GM19239 (cell line): ENCODE data around the gene HYAL1.
"Not testable (repeated sequence)": the region's sequence is repeated elsewhere in the genome, so short reads cannot be mapped to it uniquely, and the experiment has no call there.

Experiments
- DNase-seq: peaks from one replicate; pipeline ENCODE4 v3.0.0; 2011; ENCODE audit warnings: low spot score; ENCODE audit not compliant: insufficient read length
- FAIRE-seq: peaks from 2 replicates; lab custom pipeline; 2011; peaks lifted over from hg19 to GRCh38; lab: Jason Lieb, UNC

The HYAL1 gene

DNA sequence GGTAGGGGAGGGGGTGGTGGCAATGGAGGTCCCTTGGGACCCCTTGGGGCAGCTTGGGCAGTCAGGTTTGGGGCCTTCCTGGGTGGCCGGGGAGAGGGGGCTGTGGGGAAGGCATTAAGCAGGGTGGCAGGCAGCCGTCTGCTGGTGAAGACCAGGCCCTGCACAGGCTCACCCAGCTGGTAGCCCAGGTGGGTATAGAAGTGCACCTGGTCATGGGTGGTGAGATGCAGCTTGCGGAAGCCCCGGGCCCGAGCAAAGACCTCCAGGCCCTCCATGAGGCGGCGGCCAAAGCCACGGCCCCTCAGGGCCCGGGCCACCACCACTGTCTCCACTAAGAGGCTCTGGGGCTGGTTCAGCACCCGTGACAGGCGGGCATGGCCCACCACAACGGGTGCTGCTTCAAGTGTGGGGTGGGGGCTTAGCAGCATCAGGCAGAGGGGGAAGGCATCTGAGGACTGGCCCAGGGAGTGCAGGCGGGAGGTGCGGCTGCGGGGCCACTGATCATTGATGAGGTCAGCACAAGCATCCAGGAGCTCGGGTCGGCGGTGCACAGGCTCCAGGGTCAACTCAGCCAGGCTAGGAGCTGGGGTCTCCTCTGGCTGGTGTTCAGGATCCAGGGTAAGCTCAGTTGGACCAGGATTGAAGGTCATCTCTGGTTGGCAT lies 6.5 kb downstream of the HYAL1 start:
- DNase-seq (no peak), FAIRE-seq (no peak)

DNA sequence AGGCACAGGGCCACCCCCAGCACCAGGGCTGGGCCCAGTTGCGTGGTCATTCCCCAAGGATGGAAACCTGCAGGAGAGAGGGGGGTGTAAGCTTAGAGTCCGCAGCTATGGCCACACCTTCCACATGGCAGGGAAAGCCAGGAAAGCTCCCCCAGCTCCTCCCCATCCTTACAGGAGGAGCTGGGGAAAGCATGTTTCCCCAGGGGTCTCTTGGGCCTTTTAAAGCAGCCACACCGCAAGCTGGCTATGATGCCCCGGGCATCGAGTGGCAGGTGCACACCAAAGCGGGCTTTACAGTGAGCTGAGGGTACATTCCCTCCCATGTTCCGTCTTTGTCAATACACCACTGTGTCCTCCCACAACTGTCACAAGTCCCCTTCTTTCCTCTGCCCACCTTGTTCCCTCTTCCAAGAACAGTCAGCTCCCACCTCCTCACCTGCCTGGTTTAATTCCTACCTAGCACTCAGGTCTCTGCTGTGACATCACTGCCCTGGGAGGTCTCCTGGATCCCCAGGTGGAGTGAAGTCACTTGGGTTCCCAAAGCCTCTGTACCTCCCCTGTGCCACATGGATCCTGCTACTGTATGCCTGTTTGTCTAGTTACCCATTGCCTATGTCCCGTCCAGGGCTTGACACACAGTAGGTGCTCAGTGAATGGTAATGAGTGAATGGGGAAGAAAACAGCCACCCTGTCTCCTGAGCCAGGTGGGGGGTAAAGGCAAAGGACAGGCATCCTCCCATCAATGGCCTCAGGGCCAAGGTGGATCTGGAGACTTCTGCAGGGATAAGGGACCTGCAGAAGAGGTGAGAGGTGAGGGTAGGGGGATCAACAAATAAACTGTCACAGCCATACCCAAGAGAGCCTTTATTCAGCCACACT lies 7.6 kb downstream of the HYAL1 start:
- DNase-seq (no peak), FAIRE-seq (no peak)

GRCh38 chr3:50294492-50295403 lies 8.6 kb downstream of the HYAL1 start:
- FAIRE-seq (no peak), DNase-seq (no peak)

GRCh38 chr3:50294089-50294488 lies 9.3 kb downstream of the HYAL1 start:
- DNase-seq: no peak
- FAIRE-seq: no peak

DNA sequence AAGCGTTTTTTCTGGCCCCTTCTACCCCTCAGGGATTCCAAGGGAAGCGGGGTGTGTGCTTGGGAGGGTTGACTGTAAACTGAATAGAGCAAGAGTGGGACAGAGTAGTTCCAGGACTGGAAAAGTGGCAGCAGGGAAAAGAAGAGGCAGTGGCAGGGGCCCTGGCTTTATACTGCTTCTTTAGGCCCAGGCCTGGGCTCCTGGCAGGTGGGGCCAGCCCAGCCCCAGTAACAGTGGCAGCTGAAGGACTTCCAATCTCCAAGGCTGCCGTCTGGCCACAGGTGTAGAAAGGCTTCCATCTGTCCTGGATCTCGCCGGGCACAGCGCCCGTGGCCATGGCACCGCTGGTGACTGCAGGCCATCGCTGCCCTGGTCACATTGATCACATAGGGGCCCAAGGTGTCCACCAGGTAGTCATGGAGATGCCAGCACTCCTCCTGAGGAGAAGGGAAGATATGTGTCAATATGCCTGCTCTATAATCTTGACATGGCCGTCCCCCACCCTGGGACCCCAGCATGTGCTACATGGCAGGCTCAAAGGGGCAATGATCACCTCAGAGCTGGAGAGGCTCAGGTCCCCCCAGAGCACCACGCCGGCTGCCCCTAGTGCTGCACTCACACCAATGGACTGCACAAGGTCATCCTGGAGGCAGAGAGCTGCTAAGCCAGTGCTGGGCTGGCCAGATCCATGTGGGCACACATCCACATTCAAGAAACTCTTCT lies 10.1 kb downstream of the HYAL1 start:
- FAIRE-seq: peak; percentile 35
- DNase-seq: no peak

DNA sequence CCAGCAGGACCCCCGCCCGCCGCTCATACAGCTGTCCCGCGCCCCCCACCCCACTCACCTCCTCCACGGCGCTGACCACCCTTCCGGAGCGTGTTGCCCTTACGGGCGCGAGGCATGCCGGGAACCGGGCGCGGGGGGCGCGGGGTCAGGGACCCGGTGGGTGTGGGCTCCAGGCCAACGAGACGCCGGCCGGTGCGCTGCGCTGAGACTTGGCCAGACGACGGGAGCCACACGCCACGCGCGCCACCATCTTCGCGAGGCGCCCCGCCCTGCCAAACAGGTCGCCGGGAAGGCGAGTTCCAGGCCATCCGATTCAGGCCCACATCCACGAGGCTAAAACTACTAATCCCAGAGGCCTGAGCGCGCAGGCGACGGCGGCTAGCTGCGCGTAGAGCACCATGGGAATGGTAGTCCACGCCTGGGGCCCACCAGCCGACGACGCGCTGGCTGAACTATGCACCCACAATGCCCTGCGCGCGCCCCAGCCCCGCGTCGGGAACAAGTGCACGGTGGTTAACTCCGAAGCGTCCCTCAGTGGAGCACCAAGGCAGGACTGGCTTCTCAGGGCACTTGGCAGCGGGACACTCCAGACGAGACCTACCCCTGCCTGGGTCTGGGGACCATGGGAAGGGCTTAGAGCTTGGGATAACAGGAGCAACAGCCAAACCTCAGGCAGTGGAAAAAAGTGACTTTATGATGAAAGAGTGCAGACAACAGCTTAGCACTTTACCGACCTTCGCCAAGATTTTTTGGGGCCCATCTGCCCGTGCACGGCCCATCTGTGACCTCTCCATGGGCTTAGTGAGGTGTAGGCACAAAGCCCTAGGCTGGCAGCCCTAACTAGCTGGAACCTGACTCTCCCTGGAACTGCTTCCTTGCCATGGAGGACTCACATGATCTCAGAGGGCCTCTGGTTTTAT lies 11.0 kb downstream of the HYAL1 start, which contains the start of gene IFRD2:
Gene IFRD2, minus strand, starts transcription at position 271 of the 920 bp plus-strand sequence. Its CDS starts 155 bp downstream, at position 116.
- peak; percentile 99 for FAIRE-seq

GRCh38 chr3:50290161-50290641 lies 13.2 kb downstream of the HYAL1 start:
- DNase-seq (no peak), FAIRE-seq (no peak)

More for the DNA sequence above, 11.0 kb downstream of the HYAL1 start, which contains the start of gene IFRD2:
- peak; percentile 96 for DNase-seq

GRCh38 chr3:50289130-50289529 lies 14.2 kb downstream of the HYAL1 start:
- DNase-seq: no peak
- no peak for FAIRE-seq

DNA sequence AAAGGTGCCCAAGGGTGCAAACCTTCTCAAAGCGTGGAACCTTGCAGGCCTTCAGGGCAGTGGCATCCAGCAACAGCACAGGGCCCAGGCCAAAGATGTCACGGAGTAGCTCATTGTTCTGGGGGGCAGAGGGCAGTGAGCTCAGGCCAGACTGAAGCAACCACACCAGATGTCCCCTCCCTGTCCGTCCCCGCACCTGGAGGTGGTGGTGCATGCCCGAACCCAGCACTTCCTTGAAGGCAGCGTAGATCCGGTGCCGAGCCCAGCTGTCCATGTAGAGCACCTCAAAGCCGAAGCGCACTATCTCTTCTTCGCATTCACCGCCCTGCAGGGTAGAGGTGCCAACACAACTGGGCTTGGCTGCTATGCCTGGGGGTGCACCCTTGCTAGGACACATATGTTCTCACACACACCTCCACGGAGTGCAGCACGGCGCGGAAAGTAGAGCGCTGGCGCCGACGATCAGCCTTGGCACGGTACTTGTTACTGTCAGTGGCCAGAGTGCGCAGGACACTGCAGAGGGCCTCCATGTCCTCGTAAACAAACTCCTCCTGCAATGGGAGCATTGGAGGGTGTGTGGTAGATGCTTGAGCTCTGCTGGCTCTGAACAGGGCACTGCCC lies 14.9 kb downstream of the HYAL1 start:
- no peak for DNase-seq
- no peak for FAIRE-seq

DNA sequence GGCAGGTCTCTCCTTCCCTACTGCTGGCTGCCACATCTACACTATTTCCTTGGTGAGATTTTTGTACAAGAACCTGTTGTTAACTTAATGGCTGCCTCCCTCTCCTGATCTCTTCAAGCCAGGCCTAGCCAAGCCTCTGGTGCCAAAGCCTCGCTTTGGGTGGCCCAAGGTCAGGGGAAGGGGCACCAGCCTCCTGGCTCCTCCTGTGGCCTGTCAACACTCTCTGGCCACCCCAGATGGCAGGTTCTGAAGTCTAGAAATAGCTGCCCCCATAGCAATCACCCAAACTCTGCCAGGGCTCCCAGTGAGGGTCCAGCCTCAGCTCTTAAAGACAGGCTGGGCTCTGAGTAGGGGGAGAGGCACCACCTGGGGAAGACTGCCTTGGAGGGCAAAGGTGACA lies 16.1 kb downstream of the HYAL1 start:
- FAIRE-seq (no peak), DNase-seq (no peak)

- FAIRE-seq (no peak), DNase-seq (no peak)
Observed at GRCh38 chr3:50286322-50287227, 16.8 kb downstream of the HYAL1 start.

DNA sequence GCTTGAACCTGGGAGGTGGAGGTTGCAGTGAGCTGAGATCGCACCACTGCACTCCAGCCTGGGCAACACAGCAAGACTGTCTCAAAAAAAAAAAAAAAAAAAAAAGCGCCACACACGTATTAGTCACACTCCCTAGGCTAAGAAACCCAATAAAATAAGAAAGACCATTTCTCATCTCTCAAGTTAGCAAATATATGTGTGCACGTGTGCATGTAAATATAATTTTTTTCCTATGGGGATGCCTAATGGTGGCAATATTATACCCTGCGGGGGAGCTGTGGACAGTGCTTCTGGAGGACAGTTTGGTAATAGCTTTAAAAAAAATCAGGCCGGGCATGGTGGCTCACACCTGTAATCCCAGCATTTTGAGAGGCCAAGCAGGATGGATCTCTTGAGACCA lies 19.3 kb downstream of the HYAL1 start:
- not testable (repeated sequence) for DNase-seq, FAIRE-seq

GRCh38 chr3:50279255-50280016 lies 23.9 kb downstream of the HYAL1 start:
- no peak for DNase-seq
- FAIRE-seq: no peak

DNA sequence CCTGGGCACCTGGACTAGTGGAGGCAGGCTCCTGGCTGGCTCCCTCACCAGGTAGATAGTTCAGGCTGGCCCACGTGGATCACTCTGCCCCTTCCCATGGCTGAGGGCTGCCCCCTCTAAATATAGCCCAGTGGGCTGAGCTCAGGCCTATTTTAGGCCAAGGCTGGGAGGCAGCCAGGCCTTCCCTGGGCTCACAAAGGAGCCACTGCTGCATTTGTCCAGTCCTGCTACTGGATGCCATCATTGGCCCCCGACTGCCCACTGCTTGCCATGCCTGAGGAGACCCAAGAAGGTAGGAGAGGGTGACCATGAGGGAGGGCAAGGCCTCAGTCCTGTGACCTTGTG lies 24.5 kb downstream of the HYAL1 start, which contains the start of gene LSMEM2:
Gene LSMEM2, plus strand, starts transcription at position 208 of the 345 bp plus-strand sequence. Its CDS starts 27 bp downstream, at position 235.
- FAIRE-seq (no peak), DNase-seq (no peak)

GRCh38 chr3:50278123-50278879 lies 25.1 kb downstream of the HYAL1 start:
- no peak for FAIRE-seq
- no peak for DNase-seq

- FAIRE-seq: no peak
Observed at GRCh38 chr3:50276762-50277101, 26.6 kb downstream of the HYAL1 start.

More at GRCh38 chr3:50276762-50277101, 26.6 kb downstream of the HYAL1 start:
- no peak for DNase-seq
